ENCODE data around the gene MYOF. TPM values are rescaled to one million over a fixed set of nuclear protein-coding genes. Genes with fewer than 3 reads are reported as not detected.

MYOF gene
- total RNA-seq, 1 donor from 2014 or later, result 132 TPM

- ATAC-seq (no peak), DNase-seq (no peak)
- Histone ChIP-seq H3K36me3 (peaks cover 10% of the 10 kb centered on the region), H3K4me1 (peaks cover 65% of the 10 kb centered on the region), H3K27me3 (no peaks in the 10 kb centered on the region), H3K27ac (peak overlapping the region; percentile 95), H3K4me3 (no peak overlapping the region), H3K9me3 (no peaks in the 10 kb centered on the region)
- no peak for TF ChIP-seq CTCF (IDR thresholded peaks at IDR 0.05)
- intact Hi-C loops (cut with DNase I), result no loop called here
Measured at GRCh38 chr10:93434991-93435491, 47.1 kb downstream of the MYOF start.

GRCh38 chr10:93431361-93431760 lies 50.8 kb downstream of the MYOF start:
- peaks cover 44% of the 10 kb centered on the region for H3K4me1 ChIP-seq
- no peaks in the 10 kb centered on the region for H3K27me3 ChIP-seq
- no peak overlapping the region for H3K27ac ChIP-seq
- no peak for ATAC-seq
- no peak for DNase-seq
- TF ChIP-seq CTCF (IDR thresholded peaks at IDR 0.05), result no peak
- no peaks in the 10 kb centered on the region for H3K9me3 ChIP-seq
- H3K4me3 ChIP-seq, result no peak overlapping the region
- intact Hi-C loops (cut with DNase I), result no loop called here
- H3K36me3 ChIP-seq, result peaks cover 10% of the 10 kb centered on the region

- no peak for TF ChIP-seq CTCF (IDR thresholded peaks at IDR 0.05)
- H3K4me1 ChIP-seq, result peaks cover 29% of the 10 kb centered on the region
- no peak overlapping the region for H3K4me3 ChIP-seq
- intact Hi-C loops (cut with DNase I), result no loop called here
- DNase-seq (no peak), ATAC-seq (no peak)
- peaks cover 21% of the 10 kb centered on the region for H3K36me3 ChIP-seq
- no peaks in the 10 kb centered on the region for H3K9me3 ChIP-seq
- H3K27me3 ChIP-seq, result no peaks in the 10 kb centered on the region
- H3K27ac ChIP-seq, result no peak overlapping the region
Measured at GRCh38 chr10:93425861-93426260, 56.3 kb downstream of the MYOF start.

GRCh38 chr10:93422118-93422517 lies 60.0 kb downstream of the MYOF start:
- Histone ChIP-seq H3K9me3 (no peaks in the 10 kb centered on the region), H3K27me3 (no peaks in the 10 kb centered on the region), H3K4me1 (peaks cover 32% of the 10 kb centered on the region), H3K27ac (no peak overlapping the region), H3K4me3 (no peak overlapping the region), H3K36me3 (peaks cover 15% of the 10 kb centered on the region)
- ATAC-seq (no peak), DNase-seq (no peak)
- TF ChIP-seq CTCF (IDR thresholded peaks at IDR 0.05), result no peak
- intact Hi-C loops (cut with DNase I), result no loop called here

GRCh38 chr10:93420944-93421825 lies 60.9 kb downstream of the MYOF start:
- Histone ChIP-seq H3K36me3 (peaks cover 15% of the 10 kb centered on the region), H3K4me3 (no peak overlapping the region), H3K4me1 (peaks cover 28% of the 10 kb centered on the region), H3K9me3 (no peaks in the 10 kb centered on the region), H3K27me3 (no peaks in the 10 kb centered on the region), H3K27ac (no peak overlapping the region)
- DNase-seq (no peak), ATAC-seq (no peak)
- no peak for TF ChIP-seq CTCF (IDR thresholded peaks at IDR 0.05)
- intact Hi-C loops (cut with DNase I), result no loop called here

Data from upper lobe of right lung (tissue), 1 donor.